HG02763 (cell line): ENCODE results near the gene FOXRED2.
"Not testable (repeated sequence)": the region's sequence is repeated elsewhere in the genome, so short reads cannot be mapped to it uniquely, and the experiment has no call there.

Source experiments
- ATAC-seq: cut with Tn5 transposase; IDR thresholded peaks from one replicate; pipeline ENCODE4 v1.9.1; 2021; ENCODE audit warnings: mild to moderate bottlenecking, moderate library complexity; ENCODE audit not compliant: unreplicated experiment

FOXRED2 gene

DNA sequence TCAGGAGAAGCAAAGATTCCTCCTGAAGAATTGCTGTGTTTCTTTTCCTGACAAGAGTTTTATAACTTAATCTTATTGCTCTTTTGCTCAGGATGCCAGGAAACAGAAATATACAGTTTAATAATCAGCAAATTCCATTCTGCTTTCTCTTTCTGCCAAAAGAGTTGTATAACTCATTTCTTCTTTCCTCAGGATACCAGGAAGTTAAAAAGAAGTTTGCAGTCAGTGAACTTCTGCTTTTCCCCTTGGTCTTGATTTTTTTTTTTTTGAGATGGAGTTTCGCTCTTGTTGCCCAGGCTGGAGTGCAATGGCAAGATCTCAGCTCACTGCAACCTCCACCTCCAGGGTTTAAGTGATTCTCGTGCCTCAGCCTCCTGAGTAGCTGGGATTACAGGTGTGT is 13.1 kb upstream of the FOXRED2 start:
- not testable (repeated sequence) for ATAC-seq

DNA sequence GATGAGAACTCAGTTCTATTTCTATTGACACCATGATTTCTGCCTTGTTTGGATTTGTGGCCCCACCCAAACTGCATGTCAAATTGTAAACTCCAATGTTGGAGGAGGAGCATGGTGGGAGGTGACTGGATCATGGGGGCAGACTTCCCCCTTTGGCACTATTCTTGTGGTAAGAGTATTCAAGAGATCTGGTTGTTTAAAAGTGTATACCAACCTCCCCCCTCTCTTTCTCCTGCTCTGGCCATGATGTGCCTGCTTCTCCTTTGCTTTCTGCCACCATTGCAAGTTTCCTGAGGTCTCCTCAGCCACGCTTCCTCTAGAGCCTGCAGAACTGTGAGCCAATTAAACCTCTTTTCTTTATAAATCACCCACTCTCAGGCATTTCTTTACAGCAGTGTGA is 7.9 kb upstream of the FOXRED2 start:
- ATAC-seq = no peak

- ATAC-seq = no peak
Measured at GRCh38 chr22:36512991-36513390, 6.2 kb upstream of the FOXRED2 start.

DNA sequence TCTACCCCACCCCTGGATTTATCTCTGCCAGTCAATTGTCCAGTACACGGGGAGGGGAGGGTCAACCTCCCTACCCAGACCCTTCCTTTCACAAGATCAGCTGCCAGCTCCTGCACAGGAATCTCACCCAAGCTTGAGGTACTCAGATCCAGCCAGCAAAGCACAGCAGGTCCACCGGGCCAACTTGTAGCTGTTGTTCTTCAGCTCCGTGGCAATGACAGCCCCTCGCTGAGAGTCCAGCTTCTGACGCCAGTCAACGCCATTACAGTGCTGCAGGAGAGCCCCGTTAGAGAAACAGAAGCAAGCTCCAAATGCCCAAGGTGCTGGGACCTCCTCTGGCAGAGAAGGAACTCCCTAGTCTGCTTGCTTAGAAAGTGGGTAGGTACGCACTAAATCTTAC is 5.5 kb upstream of the FOXRED2 start:
- ATAC-seq = no peak

GRCh38 chr22:36510966-36511881 is 4.4 kb upstream of the FOXRED2 start:
- no peak for ATAC-seq

- no peak for ATAC-seq
Measured at GRCh38 chr22:36510384-36510783, 3.5 kb upstream of the FOXRED2 start.

DNA sequence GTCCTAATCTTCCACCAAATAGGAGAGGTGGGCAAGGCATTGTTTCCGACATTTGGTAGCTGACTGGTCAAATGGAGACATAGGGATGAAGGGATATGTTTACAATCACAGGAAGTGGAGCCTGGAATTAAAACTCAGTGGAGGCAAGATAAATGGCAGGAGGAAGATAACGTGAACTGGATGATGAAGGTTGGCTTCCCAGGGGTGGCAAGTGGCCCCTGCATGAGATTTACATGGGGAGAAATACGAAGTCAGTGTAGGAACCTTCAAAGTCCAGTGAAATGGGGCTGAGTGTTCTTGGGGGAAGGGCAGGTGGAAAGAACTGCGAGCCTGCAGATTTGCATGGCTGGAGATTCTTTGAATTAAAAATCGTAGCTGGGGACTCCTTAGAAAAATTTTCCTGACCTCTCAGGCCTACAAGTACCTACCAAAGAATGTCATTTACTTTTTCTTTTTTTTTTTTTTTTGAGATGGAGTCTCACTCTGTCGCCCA is 724 bp upstream of the FOXRED2 start:
- no peak for ATAC-seq

DNA sequence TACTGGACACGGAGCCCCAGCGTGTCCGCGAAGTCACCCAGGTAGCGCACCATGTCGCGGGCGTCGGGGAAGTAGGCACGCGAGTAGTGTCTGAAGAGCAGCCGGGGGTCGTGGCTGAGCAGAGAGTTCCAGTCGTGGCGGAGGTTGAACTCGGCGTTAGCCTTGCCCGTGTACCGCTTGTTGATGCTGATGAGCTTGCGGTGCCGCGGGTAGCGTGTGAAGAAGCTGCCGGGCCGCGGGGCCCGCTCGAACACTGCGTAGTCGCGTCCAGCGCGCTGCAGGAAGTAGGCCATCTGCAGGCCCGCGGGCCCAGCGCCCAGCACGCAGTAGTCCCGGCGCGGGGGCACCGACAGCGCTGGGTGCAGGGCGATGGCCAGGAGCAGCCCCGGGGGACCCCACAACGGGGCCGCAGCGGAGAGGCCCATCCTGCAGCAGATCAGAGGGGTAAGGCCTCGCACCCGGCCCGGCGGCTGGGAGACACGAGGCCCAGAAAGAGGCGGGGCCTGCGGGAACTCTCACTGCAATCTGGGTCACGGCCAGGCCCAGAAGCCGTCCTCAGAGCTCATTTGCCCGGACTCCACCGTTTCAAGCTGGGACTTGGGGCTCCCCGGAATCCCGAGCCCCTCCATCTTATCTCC is 723 bp downstream of the FOXRED2 start:
- no peak for ATAC-seq

GRCh38 chr22:36497910-36498665 is 8.8 kb downstream of the FOXRED2 start:
- ATAC-seq = no peak

- ATAC-seq = peak; percentile 54
Measured at GRCh38 chr22:36493690-36494110, 13.1 kb downstream of the FOXRED2 start.

DNA sequence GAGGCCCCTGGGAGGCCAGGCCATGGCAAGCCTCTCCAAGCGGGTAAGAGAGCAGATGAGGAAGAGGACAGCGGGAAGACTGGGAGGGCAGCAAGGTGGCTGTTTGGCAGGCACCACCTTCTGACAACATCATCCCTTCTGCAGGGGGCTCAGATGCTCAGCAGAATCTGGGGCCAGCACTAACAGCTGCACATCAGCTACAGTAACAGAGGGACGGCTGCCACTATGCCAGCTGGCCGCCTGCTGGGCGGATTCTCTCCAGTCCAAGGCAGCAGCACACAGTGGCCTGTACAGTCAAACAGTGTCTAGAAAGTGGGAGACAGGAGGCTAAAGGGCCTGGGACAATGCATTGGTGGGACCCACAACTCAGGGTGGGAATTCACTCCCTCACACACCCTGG is 14.7 kb downstream of the FOXRED2 start:
- no peak for ATAC-seq

GRCh38 chr22:36491155-36491554 is 15.7 kb downstream of the FOXRED2 start:
- no peak for ATAC-seq

DNA sequence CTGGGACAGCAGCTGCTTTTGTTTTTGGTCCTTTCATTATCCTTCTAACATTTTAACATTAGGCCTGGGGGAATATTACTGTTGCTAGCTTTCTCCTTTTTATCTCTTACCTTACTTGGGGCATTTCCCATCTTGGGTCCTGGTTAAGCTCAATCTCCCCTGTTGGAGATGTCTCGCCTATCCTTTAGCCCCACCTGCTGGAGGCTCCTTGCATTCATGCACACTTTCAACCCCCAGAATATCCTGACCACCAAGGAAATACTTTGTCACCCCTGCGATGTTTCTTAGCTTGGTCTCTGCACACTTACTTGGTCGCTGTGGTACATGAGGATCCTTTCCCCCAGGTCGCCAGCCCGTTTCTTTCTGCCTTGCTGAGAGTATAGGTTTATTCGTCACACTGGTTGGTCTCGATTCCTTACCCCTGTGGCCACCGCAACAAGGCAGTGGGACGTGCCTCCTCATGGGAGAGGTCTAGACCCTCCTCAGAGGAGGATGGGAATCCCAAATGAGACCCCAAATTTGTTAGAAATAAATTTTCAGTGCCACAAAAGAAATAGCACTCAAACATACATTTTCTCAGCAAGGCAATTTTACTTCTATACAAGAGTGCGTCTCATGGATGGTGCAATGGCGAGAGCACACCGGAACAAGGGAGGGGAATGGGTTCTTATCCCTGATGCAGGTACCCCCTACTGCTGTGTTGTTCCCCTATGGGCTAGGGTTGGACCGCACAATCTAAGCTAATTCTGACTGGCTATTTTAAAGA is 20.0 kb downstream of the FOXRED2 start:
- no peak for ATAC-seq

DNA sequence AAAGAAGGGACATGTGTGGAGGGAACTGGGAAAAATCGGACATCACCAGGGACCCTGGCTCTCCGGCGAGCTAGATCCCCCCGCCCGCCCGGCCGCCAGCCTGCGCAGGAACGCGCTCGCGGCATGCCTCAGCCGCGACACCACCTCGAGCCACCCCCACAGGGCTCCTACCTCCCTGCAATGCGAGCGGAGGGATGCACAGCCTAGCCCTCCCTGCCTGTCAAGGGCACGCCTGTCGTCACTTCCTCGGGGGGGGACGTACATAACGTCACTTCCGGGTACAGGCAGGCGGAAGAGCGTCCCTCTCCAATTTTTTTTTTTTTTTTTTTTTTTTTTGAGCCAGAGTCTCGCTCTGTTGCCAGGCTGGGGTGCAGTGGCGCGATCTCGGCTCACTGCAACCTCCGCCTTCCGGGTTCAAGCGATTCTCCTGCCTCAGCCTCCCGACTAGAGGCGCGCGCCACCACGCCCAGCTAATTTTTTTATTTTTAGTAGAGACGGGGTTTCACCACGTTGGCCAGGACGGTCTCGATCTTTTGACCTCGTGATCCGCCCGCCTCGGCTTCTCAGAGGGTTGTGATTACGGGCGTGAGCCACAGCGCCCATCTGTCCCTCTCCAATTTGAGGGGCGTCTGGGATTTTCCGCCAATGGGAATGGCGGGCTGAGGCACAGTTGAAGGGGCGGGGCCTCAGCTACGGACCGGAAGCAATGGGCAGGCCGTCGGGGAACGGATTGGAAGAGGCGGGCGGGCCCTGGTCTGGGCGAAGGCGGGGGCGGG is 25.3 kb downstream of the FOXRED2 start, which contains the start of gene TXN2:
Gene TXN2, minus strand, starts transcription at position 248 of the 776 bp plus-strand sequence. CDS start 803 bp downstream, outside the sequence.
- ATAC-seq = peak; percentile 87

DNA sequence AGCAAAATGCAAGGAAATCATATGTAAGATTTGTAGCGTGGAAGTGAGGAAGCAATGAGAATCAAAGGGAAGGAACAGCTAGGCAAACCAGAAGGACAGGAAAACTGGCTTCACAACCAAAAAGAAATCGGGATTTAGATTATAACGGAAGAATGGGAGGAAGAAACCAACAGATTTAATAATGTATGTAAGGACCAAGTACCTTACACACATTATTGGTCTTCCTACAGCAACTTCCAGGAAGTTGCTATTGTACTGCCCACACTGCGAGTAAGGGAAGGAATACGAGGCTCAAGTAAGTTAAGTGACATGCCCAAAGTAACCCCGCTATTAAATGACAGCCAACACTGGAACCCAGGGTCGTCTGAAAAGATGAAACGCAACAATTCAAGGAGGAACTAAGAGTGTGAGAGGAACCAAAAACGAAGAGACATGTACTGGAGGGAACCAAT is 25.9 kb downstream of the FOXRED2 start:
- ATAC-seq = no peak

- ATAC-seq = no peak
Measured at GRCh38 chr22:36478966-36479365, 27.9 kb downstream of the FOXRED2 start.

DNA sequence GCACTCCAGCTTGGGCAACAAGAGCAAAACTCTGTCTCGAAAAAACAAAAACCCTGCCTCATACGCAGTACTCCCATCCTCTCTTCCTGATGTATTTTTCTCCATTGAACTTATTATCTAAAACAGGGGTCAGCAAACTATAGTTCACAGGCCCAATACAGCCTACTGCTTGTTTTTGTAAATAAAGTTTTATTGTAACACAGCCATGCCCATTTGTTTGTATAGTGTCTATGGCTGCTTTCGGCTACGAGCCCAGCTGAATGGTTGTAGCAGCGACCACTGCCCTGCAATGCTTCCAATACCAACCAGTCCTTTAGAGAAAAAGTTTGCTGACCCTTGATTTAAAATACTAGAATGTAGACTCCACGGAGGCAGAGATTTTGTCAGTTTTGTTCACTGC is 31.5 kb downstream of the FOXRED2 start:
- no peak for ATAC-seq

DNA sequence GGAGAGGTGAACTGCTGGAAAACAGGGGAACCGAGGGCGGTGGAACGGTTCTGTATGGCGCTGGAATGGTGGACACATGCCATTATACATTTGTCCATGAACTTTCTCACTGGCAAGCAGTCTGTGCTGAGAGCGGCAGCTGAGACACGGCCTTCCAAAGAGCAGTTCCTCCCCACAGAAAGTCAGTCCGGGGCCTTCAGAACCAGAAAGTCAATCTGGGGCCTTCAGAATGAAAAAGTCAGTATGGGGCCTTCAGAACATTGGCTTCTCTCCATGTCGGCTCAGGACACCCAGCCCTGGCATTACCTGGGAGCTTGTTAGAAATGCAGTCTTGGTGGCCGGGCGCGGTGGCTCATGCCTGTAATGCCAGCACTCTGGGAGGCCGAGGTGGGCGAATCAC is 34.2 kb downstream of the FOXRED2 start:
- no peak for ATAC-seq

DNA sequence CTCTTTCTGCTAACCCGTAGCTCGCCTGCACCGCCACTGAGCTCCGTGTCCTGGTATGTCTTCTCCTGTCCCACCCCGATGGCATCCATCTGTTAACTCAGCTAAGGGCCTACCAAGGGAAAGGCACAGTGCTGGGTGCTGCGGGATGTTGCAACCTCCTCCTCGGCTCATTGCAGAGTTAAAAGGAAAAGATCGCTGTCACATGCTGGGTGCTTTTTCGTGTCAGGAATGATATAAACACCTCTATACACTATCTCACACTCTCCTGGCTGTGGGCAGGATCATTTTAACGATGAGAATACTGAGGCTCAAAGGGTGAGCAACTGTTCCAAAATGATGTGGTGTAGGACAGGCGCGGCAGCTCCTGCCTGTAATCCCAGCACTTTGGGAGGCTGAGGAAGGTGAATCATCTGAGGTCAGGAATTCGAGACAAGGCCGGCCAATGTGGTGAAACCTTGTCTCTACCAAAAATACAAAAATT is 35.5 kb downstream of the FOXRED2 start:
- ATAC-seq = no peak

- no peak for ATAC-seq
Measured at GRCh38 chr22:36470994-36471331, 35.9 kb downstream of the FOXRED2 start.
